RWPE2 (cell line): ENCODE results near the gene SORCS3.
A peak's percentile ranks its signal among the peaks of the same experiment; 100 is the strongest.

Source experiments
- ATAC-seq: fragments of 200-7000 bp; cut with Tn5 transposase; 3 replicates; pipeline ENCODE4 v1.9.1; 2021; ENCODE audit warnings: low read depth
- DNase-seq: peaks from one replicate; pipeline ENCODE4 v3.0.0-alpha.2; 2020; ENCODE audit warnings: low spot score
- H3K27ac ChIP-seq: fragments of 450-650 bp; 2 replicates; pipeline ENCODE4 v1.5.1; 2017; ENCODE audit warnings: mild to moderate bottlenecking; ENCODE audit not compliant: poor library complexity, severe bottlenecking
- H3K27me3 ChIP-seq: fragments of 250-450 bp; sonication (Bioruptor Pico); 2 replicates; pipeline ENCODE4 v1.5.1; 2021; ENCODE audit warnings: mild to moderate bottlenecking, moderate library complexity; ENCODE audit not compliant: insufficient read depth, poor library complexity, severe bottlenecking
- H3K36me3 ChIP-seq: fragments of 250-450 bp; sonication (Bioruptor Pico); 2 replicates; pipeline ENCODE4 v1.5.1; 2020; ENCODE audit warnings: low read depth, mild to moderate bottlenecking, moderate library complexity
- H3K4me1 ChIP-seq: fragments of 250-450 bp; sonication (Bioruptor Pico); 2 replicates; pipeline ENCODE4 v1.5.1; 2021; ENCODE audit warnings: mild to moderate bottlenecking, moderate library complexity; ENCODE audit not compliant: insufficient read depth, poor library complexity, severe bottlenecking
- H3K4me3 ChIP-seq: fragments of 250-450 bp; sonication (Bioruptor Pico); 2 replicates; pipeline ENCODE4 v1.5.1; 2021; ENCODE audit warnings: mild to moderate bottlenecking, moderate library complexity; ENCODE audit not compliant: severe bottlenecking
- H3K9me3 ChIP-seq: fragments of 250-450 bp; sonication (Bioruptor Pico); 2 replicates; pipeline ENCODE4 v1.5.1; 2021; ENCODE audit warnings: mild to moderate bottlenecking, moderate library complexity; ENCODE audit not compliant: severe bottlenecking
- TF ChIP-seq, protein P1 (sequence below): fragments of 450-650 bp; IDR thresholded peaks from one replicate; pipeline ENCODE4 v1.5.1; 2017; ENCODE audit warnings: mild to moderate bottlenecking, moderate library complexity; ENCODE audit not compliant: poor library complexity, severe bottlenecking

The SORCS3 gene

GRCh38 chr10:104806801-104807200 lies 165.7 kb downstream of the SORCS3 start:
- ATAC-seq, result no peak
- Histone ChIP-seq H3K36me3 (no peaks in the 10 kb centered on the region), H3K4me3 (no peak overlapping the region), H3K4me1 (peaks cover 5% of the 10 kb centered on the region), H3K9me3 (no peaks in the 10 kb centered on the region), H3K27me3 (no peaks in the 10 kb centered on the region), H3K27ac (no peak overlapping the region)
- TF ChIP-seq, protein P1, sequence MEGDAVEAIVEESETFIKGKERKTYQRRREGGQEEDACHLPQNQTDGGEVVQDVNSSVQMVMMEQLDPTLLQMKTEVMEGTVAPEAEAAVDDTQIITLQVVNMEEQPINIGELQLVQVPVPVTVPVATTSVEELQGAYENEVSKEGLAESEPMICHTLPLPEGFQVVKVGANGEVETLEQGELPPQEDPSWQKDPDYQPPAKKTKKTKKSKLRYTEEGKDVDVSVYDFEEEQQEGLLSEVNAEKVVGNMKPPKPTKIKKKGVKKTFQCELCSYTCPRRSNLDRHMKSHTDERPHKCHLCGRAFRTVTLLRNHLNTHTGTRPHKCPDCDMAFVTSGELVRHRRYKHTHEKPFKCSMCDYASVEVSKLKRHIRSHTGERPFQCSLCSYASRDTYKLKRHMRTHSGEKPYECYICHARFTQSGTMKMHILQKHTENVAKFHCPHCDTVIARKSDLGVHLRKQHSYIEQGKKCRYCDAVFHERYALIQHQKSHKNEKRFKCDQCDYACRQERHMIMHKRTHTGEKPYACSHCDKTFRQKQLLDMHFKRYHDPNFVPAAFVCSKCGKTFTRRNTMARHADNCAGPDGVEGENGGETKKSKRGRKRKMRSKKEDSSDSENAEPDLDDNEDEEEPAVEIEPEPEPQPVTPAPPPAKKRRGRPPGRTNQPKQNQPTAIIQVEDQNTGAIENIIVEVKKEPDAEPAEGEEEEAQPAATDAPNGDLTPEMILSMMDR, result no peak
- DNase-seq, result no peak

DNA sequence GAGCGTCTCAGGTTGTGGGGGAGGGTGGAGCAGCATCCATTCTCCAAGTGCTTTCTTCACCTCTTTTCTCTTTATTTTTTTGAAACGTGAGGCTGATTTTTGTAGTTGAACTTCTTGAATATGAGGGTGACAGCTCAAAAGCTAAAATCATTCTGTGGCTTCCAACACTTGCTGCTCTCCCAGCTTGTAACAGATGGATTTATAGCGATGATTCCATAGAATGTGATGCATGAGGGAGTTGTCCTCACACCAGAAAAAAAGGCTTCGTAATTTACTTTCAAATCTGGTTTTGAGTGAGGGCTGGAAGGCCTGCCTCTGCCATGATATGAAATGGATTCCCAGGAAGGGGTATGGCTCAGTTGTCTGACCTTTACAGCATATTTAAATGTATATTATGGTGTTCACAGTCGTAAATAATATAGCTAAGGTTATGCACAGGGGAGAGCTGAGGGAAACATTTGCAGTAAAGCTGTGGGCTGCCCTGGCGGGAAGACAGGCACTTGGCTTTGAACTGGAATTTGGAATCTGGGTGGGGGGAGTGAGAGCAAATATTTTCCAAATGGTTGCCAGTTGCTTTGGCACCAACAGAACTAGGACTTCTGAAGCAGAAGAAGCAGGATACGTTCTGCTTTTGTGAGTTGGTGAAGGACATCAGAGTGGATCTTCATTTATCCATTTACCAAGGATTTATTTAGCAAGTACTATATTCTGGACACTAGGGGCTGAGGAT lies 166.7 kb downstream of the SORCS3 start:
- no peaks in the 10 kb centered on the region for H3K9me3 ChIP-seq
- no peak for ATAC-seq

DNA sequence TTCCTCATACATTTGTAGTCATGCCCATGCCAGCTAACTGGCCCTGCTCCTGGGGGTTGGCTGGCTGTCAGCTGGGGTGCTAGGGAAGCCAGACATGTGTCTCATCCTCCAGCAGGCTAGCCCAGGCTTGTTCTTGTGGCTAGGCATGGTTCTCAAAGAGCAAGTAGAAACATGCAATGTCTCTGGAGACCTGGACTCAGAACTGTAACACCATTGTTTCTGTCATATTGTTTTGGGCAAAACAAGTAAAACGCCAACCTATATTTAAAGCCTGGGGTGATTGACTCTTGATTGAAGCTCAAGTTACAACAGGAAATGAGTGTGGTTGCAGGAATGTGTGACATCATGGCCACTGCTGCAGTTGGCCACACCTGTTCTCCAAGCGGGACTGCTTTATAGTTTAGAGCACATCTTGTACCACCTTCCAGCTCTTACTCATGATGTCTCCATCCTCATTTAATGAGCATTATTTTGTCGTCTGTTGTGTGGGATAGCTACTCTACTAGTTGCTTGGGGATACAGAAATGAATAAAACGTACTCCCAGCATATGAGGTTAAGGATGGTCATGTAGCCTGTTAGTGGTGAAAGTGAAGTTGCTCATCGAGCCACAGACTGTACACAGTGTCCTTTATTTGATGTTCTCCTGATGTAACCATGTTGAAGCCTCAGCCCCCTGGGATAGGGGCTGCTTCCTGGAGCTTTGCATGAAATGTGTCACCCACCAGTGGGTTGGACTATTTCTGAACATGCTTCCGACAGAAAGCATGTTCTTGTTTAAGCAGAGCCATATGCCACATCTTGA lies 168.4 kb downstream of the SORCS3 start:
- Histone ChIP-seq H3K9me3 (no peaks in the 10 kb centered on the region), H3K4me3 (no peak overlapping the region), H3K27ac (peak overlapping the region; percentile 93), H3K4me1 (peaks cover 5% of the 10 kb centered on the region), H3K27me3 (no peaks in the 10 kb centered on the region), H3K36me3 (no peaks in the 10 kb centered on the region)
- TF ChIP-seq, protein P1, result no peak
- ATAC-seq, result peak; percentile 92
- DNase-seq, result peak; percentile 90

More for the DNA sequence above, 166.7 kb downstream of the SORCS3 start:
- Histone ChIP-seq H3K4me1 (peaks cover 5% of the 10 kb centered on the region), H3K27ac (peak overlapping the region; percentile 93), H3K36me3 (no peaks in the 10 kb centered on the region), H3K27me3 (no peaks in the 10 kb centered on the region), H3K4me3 (no peak overlapping the region)
- TF ChIP-seq, protein P1, result no peak
- DNase-seq, result no peak

GRCh38 chr10:104811166-104811565 lies 170.1 kb downstream of the SORCS3 start:
- H3K9me3 ChIP-seq, result no peaks in the 10 kb centered on the region
- H3K27me3 ChIP-seq, result no peaks in the 10 kb centered on the region
- H3K36me3 ChIP-seq, result no peaks in the 10 kb centered on the region
- H3K4me3 ChIP-seq, result no peak overlapping the region
- peaks cover 5% of the 10 kb centered on the region for H3K4me1 ChIP-seq
- no peak for ATAC-seq
- TF ChIP-seq, protein P1, result no peak
- no peak for DNase-seq
- peak overlapping the region; percentile 93 for H3K27ac ChIP-seq
